IMR-90 (cell line): ENCODE data around the gene ANTXR1. TPM values are rescaled to one million over a fixed set of nuclear protein-coding genes. Genes with fewer than 3 reads are reported as not detected.

Experiments
- ATAC-seq: fragments of 200-7000 bp; cut with Tn5 transposase; 2 replicates; pipeline ENCODE4 v1.9.1; 2020; ENCODE audit warnings: low read depth, mild to moderate bottlenecking, moderate library complexity
- BruUV-seq: library from RNA; stranded (reverse); fragments of 400-500 nt; replicated peaks from 2 replicates; lab custom pipeline; 2021; lab: Mats Ljungman, UMichigan
- CTCF ChIA-PET: fragments of 300-600 bp; formaldehyde crosslinking; extraction: SDS; loops from one replicate; lab custom pipeline; 2021; ENCODE audit warnings: antibody characterized with exemption; lab: Yijun Ruan, JAX
- POLR2A ChIA-PET: fragments of 300-600 bp; sonication (Branson Sonifier 250); formaldehyde crosslinking; loops from one replicate; lab custom pipeline; 2022; ENCODE audit warnings: antibody characterized with exemption; ENCODE audit not compliant: unreplicated experiment; lab: Charles Lee
- DNase-seq: peaks from one replicate; pipeline ENCODE4 v3.0.0; 2013
- H2AFZ ChIP-seq: replicated peaks from 2 replicates; pipeline ENCODE3; 2013; ENCODE audit warnings: low read length, mild to moderate bottlenecking; ENCODE audit not compliant: poor library complexity
- H2AK5ac ChIP-seq: 2 replicates; pipeline ENCODE4 v1.6.1; 2013; ENCODE audit warnings: low read depth, low read length, inconsistent platforms
- H2AK9ac ChIP-seq: replicated peaks from 2 replicates; pipeline ENCODE3; 2013; ENCODE audit warnings: mild to moderate bottlenecking, low read depth, low read length, moderate library complexity; ENCODE audit not compliant: poor library complexity
- H2BK120ac ChIP-seq: 2 replicates; pipeline ENCODE4 v1.6.1; 2013; ENCODE audit warnings: low read depth, low read length, inconsistent platforms
- H2BK15ac ChIP-seq: 3 replicates; pipeline ENCODE4 v1.6.1; 2013; ENCODE audit warnings: low read depth, low read length, inconsistent platforms
- H2BK20ac ChIP-seq: 2 replicates; pipeline ENCODE4 v1.6.1; 2013; ENCODE audit warnings: low read depth, mild to moderate bottlenecking, inconsistent platforms, low read length, moderate library complexity
- H2BK5ac ChIP-seq: 2 replicates; pipeline ENCODE4 v1.6.1; 2013; ENCODE audit warnings: mild to moderate bottlenecking, low read depth, low read length, inconsistent platforms; ENCODE audit not compliant: poor library complexity, severe bottlenecking
- H3K14ac ChIP-seq: replicated peaks from 2 replicates; pipeline ENCODE4 v1.6.1; 2013; ENCODE audit warnings: low read depth, low read length, inconsistent platforms
- H3K18ac ChIP-seq: 2 replicates; pipeline ENCODE4 v1.6.1; 2013; ENCODE audit warnings: low read depth, low read length, control low read depth
- H3K23ac ChIP-seq: 2 replicates; pipeline ENCODE4 v1.6.1; 2013; ENCODE audit warnings: low read depth, low read length, inconsistent platforms
- H3K27ac ChIP-seq: 2 replicates; pipeline ENCODE4 v1.5.1; 2013; ENCODE audit warnings: mild to moderate bottlenecking, control low read depth, low read length; ENCODE audit not compliant: insufficient read depth
- H3K27me3 ChIP-seq: 2 replicates; pipeline ENCODE4 v1.6.1; 2013; ENCODE audit warnings: low read length; ENCODE audit not compliant: control insufficient read depth, insufficient read depth
- H3K36me3 ChIP-seq: 2 replicates; pipeline ENCODE4 v1.6.1; 2013; ENCODE audit warnings: low read length, mixed read lengths; ENCODE audit not compliant: control insufficient read depth, insufficient read depth
- H3K4ac ChIP-seq: 2 replicates; pipeline ENCODE4 v1.6.1; 2013; ENCODE audit warnings: low read depth, low read length, inconsistent platforms
- H3K4me1 ChIP-seq: 2 replicates; pipeline ENCODE4 v1.6.1; 2013; ENCODE audit warnings: low read length, mixed read lengths; ENCODE audit not compliant: control insufficient read depth, insufficient read depth
- H3K4me2 ChIP-seq: 2 replicates; pipeline ENCODE4 v1.6.1; 2013; ENCODE audit warnings: low read depth, mild to moderate bottlenecking, control low read depth, low read length, moderate library complexity
- H3K4me3 ChIP-seq: 2 replicates; pipeline ENCODE4 v1.5.1; 2013; ENCODE audit warnings: low read depth, mild to moderate bottlenecking, control low read depth, low read length, moderate library complexity; ENCODE audit not compliant: insufficient read depth
- H3K56ac ChIP-seq: 2 replicates; pipeline ENCODE4 v1.6.1; 2013; ENCODE audit warnings: low read length, inconsistent platforms; ENCODE audit not compliant: insufficient read depth; ENCODE audit errors: extremely low read depth
- H3K79me1 ChIP-seq, 2 experiments: 2 replicates each; pipeline ENCODE4 v1.6.1; 2013; ENCODE audit warnings: low read length in 2 of 2, inconsistent platforms in 1 of 2, low read depth in 1 of 2
- H3K9ac ChIP-seq: 2 replicates; pipeline ENCODE4 v1.6.1; 2013; ENCODE audit warnings: low read depth, low read length, control low read depth
- H3K9me1 ChIP-seq: 2 replicates; pipeline ENCODE4 v1.6.1; 2013; ENCODE audit warnings: low read length, inconsistent platforms; ENCODE audit not compliant: insufficient read depth
- H3K9me3 ChIP-seq: 2 replicates; pipeline ENCODE4 v1.6.1; 2013; ENCODE audit warnings: low read length; ENCODE audit not compliant: control insufficient read depth, insufficient read depth
- H4K20me1 ChIP-seq: 2 replicates; pipeline ENCODE4 v1.6.1; 2013; ENCODE audit warnings: low read length, inconsistent platforms; ENCODE audit not compliant: insufficient read depth
- H4K5ac ChIP-seq: 2 replicates; pipeline ENCODE4 v1.6.1; 2013; ENCODE audit warnings: mild to moderate bottlenecking, low read depth, low read length, control low read depth
- H4K8ac ChIP-seq, 2 experiments: 2 replicates each; pipeline ENCODE4 v1.6.1; 2013; ENCODE audit warnings: low read depth in 2 of 2, low read length in 2 of 2, control low read depth in 1 of 2, inconsistent platforms in 1 of 2
- H4K91ac ChIP-seq: 2 replicates; pipeline ENCODE4 v1.6.1; 2013; ENCODE audit warnings: low read depth, low read length, inconsistent platforms; ENCODE audit not compliant: insufficient read depth
- CHD1 ChIP-seq: IDR thresholded peaks from 2 replicates; pipeline ENCODE4 v1.6.1; 2012; ENCODE audit warnings: low read depth, low read length, improper control_type of control experiment
- FOS ChIP-seq: fragments of 150-350 bp; IDR thresholded peaks from 2 replicates; pipeline ENCODE4 v1.6.1; 2016; ENCODE audit warnings: low read depth, low read length
- MAFK ChIP-seq: IDR thresholded peaks from 2 replicates; pipeline ENCODE4 v1.6.1; 2012; ENCODE audit warnings: low read depth, low read length, improper control_type of control experiment
- MAZ ChIP-seq: IDR thresholded peaks from 2 replicates; pipeline ENCODE4 v1.6.1; 2012; ENCODE audit warnings: low read depth, mild to moderate bottlenecking, low read length, improper control_type of control experiment, moderate library complexity, borderline replicate concordance
- POLR2A ChIP-seq: IDR thresholded peaks from 2 replicates; pipeline ENCODE4 v1.6.1; 2012; ENCODE audit warnings: mild to moderate bottlenecking, low read depth, low read length
- RAD21 ChIP-seq: IDR thresholded peaks from 2 replicates; pipeline ENCODE4 v1.6.1; 2012; ENCODE audit warnings: low read length, improper control_type of control experiment
- SMC3 ChIP-seq: fragments of 150-350 bp; IDR thresholded peaks from 2 replicates; pipeline ENCODE4 v1.6.1; 2016; ENCODE audit warnings: low read depth, mild to moderate bottlenecking, antibody characterized with exemption, low read length, moderate library complexity
- USF2 ChIP-seq: fragments of 150-350 bp; IDR thresholded peaks from 2 replicates; pipeline ENCODE4 v1.6.1; 2017; ENCODE audit warnings: mild to moderate bottlenecking, antibody characterized with exemption, low read length, low read depth
- WGBS, 2 experiments: methylation state at CpG; one replicate each; pipeline versions ENCODE4 v1.1.5 to v1.1.7; 2013; ENCODE audit warnings: missing lambda C conversion rate in 2 of 2; ENCODE audit not compliant: insufficient read length in 1 of 2; ENCODE audit errors: extremely low coverage in 2 of 2; 5-methylcytosine and 5-hydroxymethylcytosine counted together
- dilution Hi-C: fragments of 300-500 bp; cut with HindIII; formaldehyde crosslinking; loops from one replicate; pipeline ENCODE4 v1.14.3; 2018; ENCODE audit warnings: low sequenced_read_pairs; ENCODE audit not compliant: unreplicated experiment
- in situ Hi-C: fragments of 300-500 bp; cut with MboI; formaldehyde crosslinking; loops from 3 replicates; pipeline ENCODE4 v1.14.3; 2019; ENCODE audit warnings: low sequenced_read_pairs, inconsistent platforms, mixed read lengths
- intact Hi-C: fragments of 100-400 bp; cut with micrococcal nuclease; formaldehyde crosslinking; loops from 2 replicates; pipeline ENCODE4 v1.10.0; 2022
- polyA plus RNA-seq, 3 experiments: library from polyadenylated mRNA; depleted of rRNA; stranded (reverse); fragments of >200 nt; gene quantifications; 2 replicates each; pipeline ENCODE4 v1.2.3, GENCODE V29; 2012; ENCODE audit warnings: low replicate concordance in 1 of 3
- total RNA-seq: library from RNA; depleted of rRNA; stranded (reverse); fragments of >200 nt; gene quantifications from 2 replicates; pipeline ENCODE4 v1.2.3, GENCODE V29; 2012

Gene ANTXR1
- total and polyA plus RNA-seq, 2 of the 4 experiments (the other 2 are of a cell fraction) = 27.2 to 36.9 TPM

DNA sequence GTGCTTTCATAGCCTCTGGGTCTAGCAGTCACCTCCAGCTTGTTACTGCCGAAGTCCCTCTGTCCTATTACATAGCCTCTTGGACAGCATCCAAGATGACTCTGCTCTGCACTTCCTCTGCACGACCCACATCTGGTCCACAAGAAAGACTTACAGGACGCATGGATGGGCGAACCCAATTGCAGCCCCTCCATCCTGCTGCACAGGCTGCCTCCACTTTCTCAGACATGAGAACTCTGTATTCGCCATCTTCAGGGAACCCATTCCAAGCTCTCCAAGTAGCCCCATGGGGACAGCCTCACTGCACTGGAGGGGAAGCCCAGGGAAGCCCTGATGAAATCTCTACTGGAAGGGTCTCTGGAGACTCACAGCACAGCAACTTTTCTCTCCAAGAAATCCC lies 201.9 kb downstream of the ANTXR1 start:
- WGBS, 2 experiments = 30% methylated on average over 2 of the region's 5 CpGs; no CpG with 5 or more reads in 1 of the 2 experiments
- intact Hi-C loops = no loop called here

More for the DNA sequence above, 201.9 kb downstream of the ANTXR1 start:
- H4K8ac ChIP-seq = peak overlapping the region in 1 of 2 experiments; percentile 49; a peak in 1 of 4 replicates
- no peak overlapping the region for H4K91ac ChIP-seq
- CTCF ChIA-PET = no interaction called here
- H2BK120ac ChIP-seq = peak overlapping the region; percentile 33; the same call in 1 of the 2 replicates
- no peak overlapping the region for H2AK9ac ChIP-seq
- peak overlapping the region; percentile 71 for H3K4ac ChIP-seq
- H3K14ac ChIP-seq = peak overlapping the region; percentile 86; the same call in 1 of the 2 replicates
- in situ Hi-C loops = no loop called here
- H3K4me3 ChIP-seq = no peak overlapping the region
- no TSS peak for BruUV-seq
- dilution Hi-C loops = no loop called here
- 0 out of 2 replicates have a peak overlapping the region, but pooled peaks have one; percentile 69 for H3K23ac ChIP-seq
- H3K9ac ChIP-seq = no peak overlapping the region
- 0 out of 2 replicates have a peak overlapping the region, but pooled peaks have one; percentile 60 for H2BK20ac ChIP-seq
- peaks cover 38% of the 10 kb centered on the region for H3K9me1 ChIP-seq
- POLR2A ChIA-PET = no interaction called here
- peaks cover 23% of the 10 kb centered on the region for H3K4me1 ChIP-seq
- no peak overlapping the region for H3K27ac ChIP-seq
- H2AK5ac ChIP-seq = 0 out of 2 replicates have a peak overlapping the region, but pooled peaks have one; percentile 1
- H4K5ac ChIP-seq = no peak overlapping the region; the same call in none of the 2 replicates
- H3K9me3 ChIP-seq = no peaks in the 10 kb centered on the region
- H3K56ac ChIP-seq = no peak overlapping the region
- no peak overlapping the region for H3K18ac ChIP-seq
- peaks cover 0 to 57% of the 10 kb centered on the region in 2 experiments; a peak in 3 of 4 replicates for H3K79me1 ChIP-seq
- no peak overlapping the region for H2AFZ ChIP-seq
- ATAC-seq = peak; percentile 42; the same call in 1 of the 2 replicates
- TF ChIP-seq MAFK = no peak
- TF ChIP-seq MAZ = no peak
- TF ChIP-seq RAD21 = no peak
- TF ChIP-seq FOS = no peak
- no peak for TF ChIP-seq POLR2A
- no peak for TF ChIP-seq SMC3
- no peak for TF ChIP-seq USF2
- TF ChIP-seq CHD1 = no peak
- peak; percentile 77 for DNase-seq
- H4K20me1 ChIP-seq = no peaks in the 10 kb centered on the region
- peaks cover 44% of the 10 kb centered on the region for H3K36me3 ChIP-seq
- H2BK5ac ChIP-seq = no peak overlapping the region
- H3K27me3 ChIP-seq = no peaks in the 10 kb centered on the region
- no peak overlapping the region for H3K4me2 ChIP-seq
- H2BK15ac ChIP-seq = no peak overlapping the region; the same call in 2 of the 3 replicates
